ENCODE results near the gene TEKTIP1. TPM values are rescaled to one million over a fixed set of nuclear protein-coding genes. Genes with fewer than 3 reads are reported as not detected.

The TEKTIP1 gene
- total and polyA plus RNA-seq, 10 of the 15 experiments (the other 5 are each of a cell fraction or from before 2014, with no cell fraction given): 0.18 to 2.6 (median 0.60) TPM; not detected in 5

- ChIA-PET SMC1A (ENCODE audit: uncharacterized antibody, unreplicated experiment) (no interaction called here), RAD21 (ENCODE audit: unreplicated experiment) (interaction anchor here (1.2 kb wide), 1 partner anchor 16 kb away, joined by 3 read pairs; no protein-coding TSS in a partner anchor), POLR2A (no interaction called here), CTCF (interaction anchor here (1.0 to 1.4 kb wide), 3 partner anchors 14 to 70 kb away, joined by 3 read pairs; no protein-coding TSS in a partner anchor)
- intact Hi-C loops (cut with micrococcal nuclease; ENCODE audit: unreplicated experiment) (no loop called here), in situ Hi-C loops (cut with MboI) (no loop called here)
- peak; percentile 61 for ATAC-seq
- Histone ChIP-seq H3K4me1 (ENCODE audit: control insufficient read depth, insufficient read depth, low read length) (peaks cover 2% of the 10 kb centered on the region; the same call in 1 of the 2 replicates), H3K9ac (ENCODE audit: control insufficient read depth, insufficient read depth, low read length) (peak overlapping the region; percentile 97), H2AFZ (ENCODE audit: control insufficient read depth, low read depth, low read length) (peak overlapping the region; percentile 100), H3K4me3 (peak overlapping the region; percentile 85), H3K79me2 (ENCODE audit: control insufficient read depth, insufficient read depth, low read length) (peaks cover 16% of the 10 kb centered on the region), H3K36me3 (ENCODE audit: control insufficient read depth in 2 of 2, insufficient read depth in 2 of 2, low read length in 1 of 2) (peaks cover 3 to 4% of the 10 kb centered on the region in 2 experiments; a peak in 3 of 4 replicates), H3K9me3 (replicated peaks; ENCODE audit: control insufficient read depth, insufficient read depth, low read length) (no peaks in the 10 kb centered on the region; the same call in 2 of the 3 replicates), H4K20me1 (ENCODE audit: control insufficient read depth, insufficient read depth) (no peaks in the 10 kb centered on the region), H3K27me3 (replicated peaks in 1 of 2; ENCODE audit: control insufficient read depth in 2 of 2, insufficient read depth in 2 of 2, low read length in 1 of 2) (no peaks in the 10 kb centered on the region), H3K4me2 (ENCODE audit: control insufficient read depth, insufficient read depth) (peak overlapping the region; percentile 98), H3K27ac (ENCODE audit: control insufficient read depth, insufficient read depth) (peak overlapping the region; percentile 99)
- 32% methylated on average over 18 of the region's 18 CpGs for WGBS (ENCODE audit: insufficient coverage, insufficient replicate concordance, low lambda C conversion rate, missing lambda C conversion rate)
- BruUV-seq (replicated peaks): no TSS peak
- no peak for DNase-seq (ENCODE audit: low read depth, low spot score)
- FAIRE-seq: peak; percentile 75
- TF ChIP-seq RCOR1 (conservative IDR thresholded peaks at IDR 0.05; ENCODE audit: low read depth, low read length): no peak
- no peak for TF ChIP-seq EED (IDR thresholded peaks at IDR 0.05; ENCODE audit: low read depth)
- TF ChIP-seq NFYA (IDR thresholded peaks at IDR 0.05; ENCODE audit: borderline replicate concordance, low read depth, low read length): no peak
- TF ChIP-seq TCF12 (IDR thresholded peaks at IDR 0.05; ENCODE audit: low read depth, low read length): no peak
- TF ChIP-seq HDAC2 (IDR thresholded peaks at IDR 0.05): no peak
- no peak for TF ChIP-seq PML (IDR thresholded peaks at IDR 0.05; ENCODE audit: low read length)
- TF ChIP-seq NR2C1 (IDR thresholded peaks at IDR 0.05): no peak
- no peak for TF ChIP-seq MTA2 (IDR thresholded peaks at IDR 0.05; ENCODE audit: low read depth)
- TF ChIP-seq, protein P1, sequence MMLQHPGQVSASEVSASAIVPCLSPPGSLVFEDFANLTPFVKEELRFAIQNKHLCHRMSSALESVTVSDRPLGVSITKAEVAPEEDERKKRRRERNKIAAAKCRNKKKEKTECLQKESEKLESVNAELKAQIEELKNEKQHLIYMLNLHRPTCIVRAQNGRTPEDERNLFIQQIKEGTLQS (IDR thresholded peaks at IDR 0.05; ENCODE audit: borderline replicate concordance, extremely low read depth, low read depth, low read length): no peak
- no peak for TF ChIP-seq NRF1 (conservative IDR thresholded peaks at IDR 0.05; ENCODE audit: low read depth, low read length)
- no peak for TF ChIP-seq PRDM15 (CRISPR knock-in tag; IDR thresholded peaks at IDR 0.05)
- no peak for TF ChIP-seq CBFB (IDR thresholded peaks at IDR 0.05; ENCODE audit: low read depth)
- no peak for TF ChIP-seq ZBTB11 (CRISPR knock-in tag; IDR thresholded peaks at IDR 0.05)
- TF ChIP-seq IKZF1 (conservative IDR thresholded peaks at IDR 0.05): no peak
- TF ChIP-seq SREBF1 (IDR thresholded peaks at IDR 0.05; ENCODE audit: low read length): no peak
Measured at GRCh38 chr19:3499738-3500428, 39.1 kb upstream of the TEKTIP1 start.
